Liver (tissue), 3 donors: ENCODE measurements around the gene CUL2.

ENCODE experiments used
- EGR1 ChIP-seq, 2 donors: IDR thresholded peaks; 2 replicates each; pipeline ENCODE4 v1.6.1; 2016 to 2018; ENCODE audit warnings: antibody characterized with exemption in 2 of 2, low read depth in 2 of 2
- GABPA ChIP-seq, 2 donors: IDR thresholded peaks in 1 of 2; conservative IDR thresholded peaks in 1 of 2; 2 replicates each; pipeline ENCODE4 v1.6.1; 2016; ENCODE audit warnings: antibody characterized with exemption in 2 of 2, mild to moderate bottlenecking in 1 of 2, moderate library complexity in 1 of 2
- RAD21 ChIP-seq, 2 donors: IDR thresholded peaks; 2 replicates each; pipeline ENCODE4 v1.6.1; 2016; ENCODE audit warnings: antibody characterized with exemption in 2 of 2, mild to moderate bottlenecking in 2 of 2
- REST ChIP-seq: IDR thresholded peaks from 2 replicates; pipeline ENCODE4 v1.6.1; 2016; ENCODE audit warnings: antibody characterized with exemption, mild to moderate bottlenecking
- RXRA ChIP-seq, 2 donors: IDR thresholded peaks; 2 replicates each; pipeline ENCODE4 v1.6.1; 2017 to 2018; ENCODE audit warnings: antibody characterized with exemption in 2 of 2, mild to moderate bottlenecking in 1 of 2
- TAF1 ChIP-seq: conservative IDR thresholded peaks from 2 replicates; pipeline ENCODE4 v1.6.1; 2016; ENCODE audit warnings: antibody characterized with exemption, mild to moderate bottlenecking
- YY1 ChIP-seq: IDR thresholded peaks from 2 replicates; pipeline ENCODE4 v1.6.1; 2016; ENCODE audit warnings: antibody characterized with exemption, mild to moderate bottlenecking
- ZBTB33 ChIP-seq: IDR thresholded peaks from 2 replicates; pipeline ENCODE4 v1.6.1; 2016; ENCODE audit warnings: antibody characterized with exemption
- TF ChIP-seq, protein P1 (sequence below): fragments of 150-350 bp; IDR thresholded peaks from 2 replicates; pipeline ENCODE4 v1.5.1; 2017; ENCODE audit warnings: improper control_type of control experiment, low read depth, low read length; ENCODE audit not compliant: missing input control
- TF ChIP-seq, protein P2 (sequence below): IDR thresholded peaks from 2 replicates; pipeline ENCODE4 v1.6.1; 2016; ENCODE audit warnings: antibody characterized with exemption
- TF ChIP-seq, protein P3 (sequence below): IDR thresholded peaks from 2 replicates; pipeline ENCODE4 v1.6.1; 2016; ENCODE audit warnings: antibody characterized with exemption
- donor health status: healthy.
- donor health status: healthy.

DNA sequence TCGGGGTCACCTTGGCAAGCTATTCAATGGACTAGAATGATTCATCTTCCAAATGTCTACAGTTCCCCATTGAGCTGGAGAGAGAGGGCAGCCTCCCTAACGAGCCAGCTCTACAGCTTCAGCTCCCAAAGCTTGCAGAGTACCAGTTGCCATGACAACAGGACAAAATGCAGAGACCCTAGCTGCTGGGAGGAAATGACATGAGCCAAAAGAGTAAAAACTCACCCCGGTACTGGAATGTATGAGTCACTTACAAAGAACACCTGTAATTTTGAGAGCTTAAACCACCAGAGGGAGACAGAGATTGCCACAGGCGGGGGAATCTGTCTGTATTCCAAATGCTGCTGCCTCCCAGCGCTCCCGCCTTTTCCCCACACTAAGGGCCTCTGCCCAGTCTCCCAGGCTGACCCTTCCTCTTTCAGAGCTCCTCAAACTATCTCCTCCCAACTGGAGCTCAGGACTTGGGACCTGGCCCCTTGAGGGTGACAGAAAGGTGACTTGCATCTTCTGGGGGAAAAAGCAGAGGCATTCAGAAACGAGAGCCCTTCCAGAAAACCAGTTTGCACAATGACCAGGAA is 95.5 kb downstream of the CUL2 start:
- peak; percentile 84 to 85 for TF ChIP-seq RAD21 (IDR thresholded peaks at IDR 0.05)
- TF ChIP-seq, protein P1, sequence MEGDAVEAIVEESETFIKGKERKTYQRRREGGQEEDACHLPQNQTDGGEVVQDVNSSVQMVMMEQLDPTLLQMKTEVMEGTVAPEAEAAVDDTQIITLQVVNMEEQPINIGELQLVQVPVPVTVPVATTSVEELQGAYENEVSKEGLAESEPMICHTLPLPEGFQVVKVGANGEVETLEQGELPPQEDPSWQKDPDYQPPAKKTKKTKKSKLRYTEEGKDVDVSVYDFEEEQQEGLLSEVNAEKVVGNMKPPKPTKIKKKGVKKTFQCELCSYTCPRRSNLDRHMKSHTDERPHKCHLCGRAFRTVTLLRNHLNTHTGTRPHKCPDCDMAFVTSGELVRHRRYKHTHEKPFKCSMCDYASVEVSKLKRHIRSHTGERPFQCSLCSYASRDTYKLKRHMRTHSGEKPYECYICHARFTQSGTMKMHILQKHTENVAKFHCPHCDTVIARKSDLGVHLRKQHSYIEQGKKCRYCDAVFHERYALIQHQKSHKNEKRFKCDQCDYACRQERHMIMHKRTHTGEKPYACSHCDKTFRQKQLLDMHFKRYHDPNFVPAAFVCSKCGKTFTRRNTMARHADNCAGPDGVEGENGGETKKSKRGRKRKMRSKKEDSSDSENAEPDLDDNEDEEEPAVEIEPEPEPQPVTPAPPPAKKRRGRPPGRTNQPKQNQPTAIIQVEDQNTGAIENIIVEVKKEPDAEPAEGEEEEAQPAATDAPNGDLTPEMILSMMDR: peak; percentile 53
- TF ChIP-seq ZBTB33: no peak
- TF ChIP-seq REST: no peak
- no peak for TF ChIP-seq YY1
- TF ChIP-seq, protein P2, sequence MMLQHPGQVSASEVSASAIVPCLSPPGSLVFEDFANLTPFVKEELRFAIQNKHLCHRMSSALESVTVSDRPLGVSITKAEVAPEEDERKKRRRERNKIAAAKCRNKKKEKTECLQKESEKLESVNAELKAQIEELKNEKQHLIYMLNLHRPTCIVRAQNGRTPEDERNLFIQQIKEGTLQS: peak; percentile 91
- TF ChIP-seq GABPA (IDR thresholded peaks at IDR 0.05 in 1 of 2, conservative IDR thresholded peaks at IDR 0.05 in 1 of 2): no peak
- TF ChIP-seq, protein P3, sequence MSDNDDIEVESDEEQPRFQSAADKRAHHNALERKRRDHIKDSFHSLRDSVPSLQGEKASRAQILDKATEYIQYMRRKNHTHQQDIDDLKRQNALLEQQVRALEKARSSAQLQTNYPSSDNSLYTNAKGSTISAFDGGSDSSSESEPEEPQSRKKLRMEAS: no peak
- peak in 1 of 2 donors; percentile 19 for TF ChIP-seq EGR1 (IDR thresholded peaks at IDR 0.05; ENCODE audit: low read depth in 2 of 2)
- TF ChIP-seq TAF1: no peak
- no peak for TF ChIP-seq RXRA (IDR thresholded peaks at IDR 0.05)
